Testis (tissue), 2 donors: Measurements from ENCODE around the gene UNC50.

Source experiments
- CTCF ChIP-seq, 3 experiments: fragments of 450-650 bp in 2 of 3; fragments of 200-600 bp in 1 of 3; sonication (generic) in 1 of 3; IDR thresholded peaks; one replicate each; pipeline ENCODE4 v1.5.1; 2016 to 2019; ENCODE audit warnings: antibody characterized with exemption in 3 of 3, mild to moderate bottlenecking in 2 of 3, moderate library complexity in 1 of 3
- POLR2A ChIP-seq: fragments of 450-650 bp; IDR thresholded peaks from one replicate; pipeline ENCODE4 v1.6.1; 2017; ENCODE audit warnings: antibody characterized with exemption, mild to moderate bottlenecking, moderate library complexity

- TF ChIP-seq POLR2A (no peak), CTCF (IDR thresholded peaks at IDR 0.05) (no peak)
These were observed 37.2 kb upstream of the UNC50 start for GRCh38 chr2:98571121-98571701.
